Upper lobe of left lung (tissue), 4 donors: ENCODE results near the gene CPHXL.

ENCODE experiments used
- EP300 ChIP-seq, 4 donors: sonication (generic); formaldehyde crosslinking; IDR thresholded peaks; one replicate each; pipeline ENCODE4 v1.5.1; 2017; ENCODE audit warnings: antibody characterized with exemption in 4 of 4, control low read depth in 2 of 4
- POLR2A ChIP-seq, 4 donors: fragments of 450-650 bp; IDR thresholded peaks; one replicate each; pipeline ENCODE4 v1.5.1; 2016 to 2017; ENCODE audit warnings: antibody characterized with exemption in 4 of 4, mild to moderate bottlenecking in 2 of 4
- POLR2AphosphoS5 ChIP-seq, 2 donors: sonication (generic); formaldehyde crosslinking; IDR thresholded peaks; one replicate each; pipeline ENCODE4 v1.5.1; 2017; ENCODE audit warnings: antibody characterized with exemption in 2 of 2
- TF ChIP-seq, protein P1 (sequence below), 6 experiments: fragments of 450-650 bp in 4 of 6; fragments of 200-600 bp in 2 of 6; sonication (generic) in 2 of 6; IDR thresholded peaks; one replicate each; pipeline ENCODE4 v1.5.1; 2016 to 2019; ENCODE audit warnings: antibody characterized with exemption in 6 of 6

DNA sequence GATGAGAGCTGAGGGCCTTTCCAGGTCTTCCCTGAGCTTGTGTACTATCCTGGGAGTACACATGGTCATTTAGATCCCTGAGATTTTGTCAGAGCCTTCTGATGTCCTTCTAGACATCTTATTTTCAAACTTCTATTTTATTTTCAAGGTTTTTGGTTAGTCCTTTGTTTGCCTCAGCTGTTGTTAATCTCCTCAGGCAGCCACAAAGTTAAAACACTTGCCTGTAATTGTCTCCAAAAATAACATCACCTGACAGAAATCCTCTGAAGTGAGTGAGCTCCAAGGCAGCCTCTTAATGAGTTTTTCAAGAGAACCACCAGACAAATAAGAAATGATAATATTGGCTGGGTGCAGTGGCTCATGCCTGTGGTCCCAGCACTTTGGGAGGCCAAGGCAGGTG lies 43.8 kb upstream of the CPHXL start:
- TF ChIP-seq POLR2A (IDR thresholded peaks at IDR 0.05) = no peak
- TF ChIP-seq, protein P1, sequence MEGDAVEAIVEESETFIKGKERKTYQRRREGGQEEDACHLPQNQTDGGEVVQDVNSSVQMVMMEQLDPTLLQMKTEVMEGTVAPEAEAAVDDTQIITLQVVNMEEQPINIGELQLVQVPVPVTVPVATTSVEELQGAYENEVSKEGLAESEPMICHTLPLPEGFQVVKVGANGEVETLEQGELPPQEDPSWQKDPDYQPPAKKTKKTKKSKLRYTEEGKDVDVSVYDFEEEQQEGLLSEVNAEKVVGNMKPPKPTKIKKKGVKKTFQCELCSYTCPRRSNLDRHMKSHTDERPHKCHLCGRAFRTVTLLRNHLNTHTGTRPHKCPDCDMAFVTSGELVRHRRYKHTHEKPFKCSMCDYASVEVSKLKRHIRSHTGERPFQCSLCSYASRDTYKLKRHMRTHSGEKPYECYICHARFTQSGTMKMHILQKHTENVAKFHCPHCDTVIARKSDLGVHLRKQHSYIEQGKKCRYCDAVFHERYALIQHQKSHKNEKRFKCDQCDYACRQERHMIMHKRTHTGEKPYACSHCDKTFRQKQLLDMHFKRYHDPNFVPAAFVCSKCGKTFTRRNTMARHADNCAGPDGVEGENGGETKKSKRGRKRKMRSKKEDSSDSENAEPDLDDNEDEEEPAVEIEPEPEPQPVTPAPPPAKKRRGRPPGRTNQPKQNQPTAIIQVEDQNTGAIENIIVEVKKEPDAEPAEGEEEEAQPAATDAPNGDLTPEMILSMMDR (IDR thresholded peaks at IDR 0.05) = no peak
- no peak for TF ChIP-seq EP300 (IDR thresholded peaks at IDR 0.05)
- no peak for TF ChIP-seq POLR2AphosphoS5 (IDR thresholded peaks at IDR 0.05)
